HEK293 (cell line): Measurements from ENCODE around the gene HDAC8.
A peak's percentile ranks its signal among the peaks of the same experiment; 100 is the strongest.
"Not testable (repeated sequence)": the region's sequence is repeated elsewhere in the genome, so short reads cannot be mapped to it uniquely, and the experiment has no call there.

Source experiments
- CTCF ChIA-PET: fragments of 350-600 bp; formaldehyde crosslinking; extraction: SDS; loops from one replicate; lab custom pipeline; 2021; ENCODE audit warnings: antibody characterized with exemption; lab: Yijun Ruan, JAX
- POLR2A ChIA-PET: fragments of 300-600 bp; formaldehyde crosslinking; extraction: SDS; loops from one replicate; lab custom pipeline; 2020; ENCODE audit warnings: antibody characterized with exemption, inconsistent platforms; lab: Yijun Ruan, JAX
- H3K27ac ChIP-seq: fragments of 200-500 bp; sonication (Bioruptor generic); 2 replicates; pipeline ENCODE4 v1.5.1; 2014; ENCODE audit warnings: low read depth, low read length, control low read depth, inconsistent platforms; ENCODE audit errors: extremely low read depth
- H3K36me3 ChIP-seq, 2 experiments: fragments of 200-500 bp in 1 of 2; sonication (Bioruptor generic) in 1 of 2; 1 replicate in 1 of 2; 2 replicates in 1 of 2; pipeline ENCODE4 v1.5.1; 2014 to 2017; ENCODE audit warnings: inconsistent platforms in 2 of 2, low read length in 2 of 2; ENCODE audit not compliant: control insufficient read depth in 2 of 2, insufficient read depth in 1 of 2
- H3K4me1 ChIP-seq: fragments of 200-500 bp; sonication (Bioruptor generic); 2 replicates; pipeline ENCODE4 v1.5.1; 2014; ENCODE audit warnings: mild to moderate bottlenecking, low read length, inconsistent platforms; ENCODE audit not compliant: control insufficient read depth, insufficient read depth
- H3K4me3 ChIP-seq: 2 replicates; pipeline ENCODE4 v1.5.1; 2011; ENCODE audit warnings: low read depth, mild to moderate bottlenecking, control low read depth, low read length, moderate library complexity
- H3K9me3 ChIP-seq: fragments of 200-500 bp; sonication (Bioruptor generic); 2 replicates; pipeline ENCODE4 v1.5.1; 2014; ENCODE audit warnings: low read depth, low read length, inconsistent platforms; ENCODE audit not compliant: control insufficient read depth, insufficient read depth
- GLI2 ChIP-seq: fragments of 450-650 bp; formaldehyde crosslinking; IDR thresholded peaks from 2 replicates; pipeline ENCODE4; 2017; ENCODE audit warnings: missing biosample characterization, missing genetic modification characterization, low read depth, borderline replicate concordance
- GLI4 ChIP-seq: fragments of 450-650 bp; formaldehyde crosslinking; IDR thresholded peaks from 2 replicates; pipeline ENCODE4 v1.5.1; 2016; ENCODE audit warnings: missing biosample characterization, missing genetic modification characterization
- ZNF146 ChIP-seq: fragments of 450-650 bp; formaldehyde crosslinking; IDR thresholded peaks from 2 replicates; pipeline ENCODE4 v1.5.1; 2016; ENCODE audit warnings: missing biosample characterization, missing genetic modification characterization
- ZNF2 ChIP-seq: fragments of 450-650 bp; formaldehyde crosslinking; IDR thresholded peaks from 2 replicates; pipeline ENCODE4 v1.5.1; 2016; ENCODE audit warnings: missing biosample characterization, missing genetic modification characterization
- ZNF214 ChIP-seq: fragments of 450-650 bp; formaldehyde crosslinking; IDR thresholded peaks from 2 replicates; pipeline ENCODE4 v1.5.1; 2017; ENCODE audit warnings: missing biosample characterization, mild to moderate bottlenecking, missing genetic modification characterization, borderline replicate concordance
- ZNF280D ChIP-seq: fragments of 450-650 bp; formaldehyde crosslinking; IDR thresholded peaks from 2 replicates; pipeline ENCODE4 v1.5.1; 2016; ENCODE audit warnings: missing biosample characterization, missing genetic modification characterization
- ZNF37A ChIP-seq: fragments of 450-650 bp; IDR thresholded peaks from 2 replicates; pipeline ENCODE4 v1.5.1; 2018; ENCODE audit warnings: missing biosample characterization, missing genetic modification characterization
- ZNF404 ChIP-seq: fragments of 450-650 bp; formaldehyde crosslinking; IDR thresholded peaks from 2 replicates; pipeline ENCODE4 v1.5.1; 2017; ENCODE audit warnings: missing biosample characterization, missing genetic modification characterization
- ZNF521 ChIP-seq: fragments of 450-650 bp; formaldehyde crosslinking; IDR thresholded peaks from 2 replicates; pipeline ENCODE4 v1.5.1; 2017; ENCODE audit warnings: missing biosample characterization, mild to moderate bottlenecking, missing genetic modification characterization
- ZNF560 ChIP-seq: fragments of 450-650 bp; formaldehyde crosslinking; IDR thresholded peaks from 2 replicates; pipeline ENCODE4 v1.5.1; 2017; ENCODE audit warnings: missing biosample characterization, missing genetic modification characterization, borderline replicate concordance
- ZNF600 ChIP-seq: fragments of 450-650 bp; formaldehyde crosslinking; IDR thresholded peaks from 2 replicates; pipeline ENCODE4 v1.5.1; 2016; ENCODE audit warnings: missing biosample characterization, missing genetic modification characterization
- TF ChIP-seq, protein P1 (sequence below): fragments of 450-650 bp; formaldehyde crosslinking; IDR thresholded peaks from 2 replicates; pipeline ENCODE4 v1.5.1; 2016; ENCODE audit warnings: missing biosample characterization, missing genetic modification characterization
- TF ChIP-seq, protein P2 (sequence below): fragments of 450-650 bp; formaldehyde crosslinking; IDR thresholded peaks from 2 replicates; pipeline ENCODE4 v1.5.1; 2016; ENCODE audit warnings: missing biosample characterization, missing genetic modification characterization
- TF ChIP-seq, protein P3 (sequence below): fragments of 450-650 bp; formaldehyde crosslinking; IDR thresholded peaks from 2 replicates; pipeline ENCODE4 v1.5.1; 2016; ENCODE audit warnings: missing biosample characterization, missing genetic modification characterization, low read depth
- TF ChIP-seq, protein P4 (sequence below): fragments of 450-650 bp; formaldehyde crosslinking; IDR thresholded peaks from 2 replicates; pipeline ENCODE4 v1.5.1; 2016; ENCODE audit warnings: missing biosample characterization, missing genetic modification characterization

The HDAC8 gene

DNA sequence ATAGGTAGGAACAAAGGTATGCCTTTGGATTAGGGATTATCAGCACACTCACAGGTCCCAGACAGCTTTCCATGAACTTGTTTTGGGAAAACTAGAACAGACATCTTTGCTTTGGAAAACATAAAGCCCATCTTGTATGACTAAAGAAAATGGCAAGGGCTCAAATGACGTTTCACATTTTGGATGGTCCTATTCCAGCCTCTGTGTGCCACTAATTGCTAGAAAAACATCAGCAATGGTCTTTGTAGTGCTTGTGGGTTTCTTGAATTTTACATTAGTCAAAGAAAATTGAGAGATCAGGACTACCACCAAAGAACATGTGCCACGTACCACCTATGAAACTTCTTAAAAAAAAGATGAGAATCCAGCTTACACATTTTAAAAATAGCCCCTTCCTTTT lies 111.4 kb downstream of the HDAC8 start (continued):
- TF ChIP-seq, protein P1, sequence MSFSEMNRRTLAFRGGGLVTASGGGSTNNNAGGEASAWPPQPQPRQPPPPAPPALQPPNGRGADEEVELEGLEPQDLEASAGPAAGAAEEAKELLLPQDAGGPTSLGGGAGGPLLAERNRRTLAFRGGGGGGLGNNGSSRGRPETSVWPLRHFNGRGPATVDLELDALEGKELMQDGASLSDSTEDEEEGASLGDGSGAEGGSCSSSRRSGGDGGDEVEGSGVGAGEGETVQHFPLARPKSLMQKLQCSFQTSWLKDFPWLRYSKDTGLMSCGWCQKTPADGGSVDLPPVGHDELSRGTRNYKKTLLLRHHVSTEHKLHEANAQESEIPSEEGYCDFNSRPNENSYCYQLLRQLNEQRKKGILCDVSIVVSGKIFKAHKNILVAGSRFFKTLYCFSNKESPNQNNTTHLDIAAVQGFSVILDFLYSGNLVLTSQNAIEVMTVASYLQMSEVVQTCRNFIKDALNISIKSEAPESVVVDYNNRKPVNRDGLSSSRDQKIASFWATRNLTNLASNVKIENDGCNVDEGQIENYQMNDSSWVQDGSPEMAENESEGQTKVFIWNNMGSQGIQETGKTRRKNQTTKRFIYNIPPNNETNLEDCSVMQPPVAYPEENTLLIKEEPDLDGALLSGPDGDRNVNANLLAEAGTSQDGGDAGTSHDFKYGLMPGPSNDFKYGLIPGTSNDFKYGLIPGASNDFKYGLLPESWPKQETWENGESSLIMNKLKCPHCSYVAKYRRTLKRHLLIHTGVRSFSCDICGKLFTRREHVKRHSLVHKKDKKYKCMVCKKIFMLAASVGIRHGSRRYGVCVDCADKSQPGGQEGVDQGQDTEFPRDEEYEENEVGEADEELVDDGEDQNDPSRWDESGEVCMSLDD (tag by site-specific recombination), result no peak

DNA sequence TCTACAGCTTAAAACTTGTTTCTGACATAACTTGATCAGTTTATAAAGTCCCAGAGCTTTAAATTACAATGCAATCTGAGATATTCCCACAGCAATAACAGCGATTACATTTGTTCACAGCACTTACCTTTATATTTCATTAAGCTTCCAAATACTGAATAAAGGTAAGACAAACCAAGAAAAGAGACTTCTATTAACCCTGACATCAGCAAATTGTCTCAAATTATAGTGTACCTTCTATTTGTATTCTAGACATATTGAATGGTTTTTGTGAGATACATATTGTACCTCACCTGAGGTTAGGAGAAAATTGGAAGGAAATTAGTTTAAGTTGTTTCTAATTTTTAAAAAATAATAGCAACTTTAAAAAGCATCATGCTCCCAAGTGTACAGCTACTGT lies 111.9 kb downstream of the HDAC8 start:
- peaks cover 0 to 15% of the 10 kb centered on the region in 2 experiments; a peak in 2 of 3 replicates for H3K36me3 ChIP-seq
- ChIA-PET POLR2A (no interaction called here), CTCF (no interaction called here)
- TF ChIP-seq ZNF2 (tag by site-specific recombination) (no peak), ZNF214 (no peak), GLI2 (tag by site-specific recombination) (no peak), ZNF37A (tag by site-specific recombination) (no peak), ZNF404 (no peak), GLI4 (no peak), ZNF560 (no peak), ZNF521 (no peak), ZNF600 (tag by site-specific recombination) (no peak)
- TF ChIP-seq, protein P2, sequence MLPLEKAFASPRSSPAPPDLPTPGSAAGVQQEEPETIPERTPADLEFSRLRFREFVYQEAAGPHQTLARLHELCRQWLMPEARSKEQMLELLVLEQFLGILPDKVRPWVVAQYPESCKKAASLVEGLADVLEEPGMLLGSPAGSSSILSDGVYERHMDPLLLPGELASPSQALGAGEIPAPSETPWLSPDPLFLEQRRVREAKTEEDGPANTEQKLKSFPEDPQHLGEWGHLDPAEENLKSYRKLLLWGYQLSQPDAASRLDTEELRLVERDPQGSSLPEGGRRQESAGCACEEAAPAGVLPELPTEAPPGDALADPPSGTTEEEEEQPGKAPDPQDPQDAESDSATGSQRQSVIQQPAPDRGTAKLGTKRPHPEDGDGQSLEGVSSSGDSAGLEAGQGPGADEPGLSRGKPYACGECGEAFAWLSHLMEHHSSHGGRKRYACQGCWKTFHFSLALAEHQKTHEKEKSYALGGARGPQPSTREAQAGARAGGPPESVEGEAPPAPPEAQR (tag by site-specific recombination), result no peak
- TF ChIP-seq, protein P3, sequence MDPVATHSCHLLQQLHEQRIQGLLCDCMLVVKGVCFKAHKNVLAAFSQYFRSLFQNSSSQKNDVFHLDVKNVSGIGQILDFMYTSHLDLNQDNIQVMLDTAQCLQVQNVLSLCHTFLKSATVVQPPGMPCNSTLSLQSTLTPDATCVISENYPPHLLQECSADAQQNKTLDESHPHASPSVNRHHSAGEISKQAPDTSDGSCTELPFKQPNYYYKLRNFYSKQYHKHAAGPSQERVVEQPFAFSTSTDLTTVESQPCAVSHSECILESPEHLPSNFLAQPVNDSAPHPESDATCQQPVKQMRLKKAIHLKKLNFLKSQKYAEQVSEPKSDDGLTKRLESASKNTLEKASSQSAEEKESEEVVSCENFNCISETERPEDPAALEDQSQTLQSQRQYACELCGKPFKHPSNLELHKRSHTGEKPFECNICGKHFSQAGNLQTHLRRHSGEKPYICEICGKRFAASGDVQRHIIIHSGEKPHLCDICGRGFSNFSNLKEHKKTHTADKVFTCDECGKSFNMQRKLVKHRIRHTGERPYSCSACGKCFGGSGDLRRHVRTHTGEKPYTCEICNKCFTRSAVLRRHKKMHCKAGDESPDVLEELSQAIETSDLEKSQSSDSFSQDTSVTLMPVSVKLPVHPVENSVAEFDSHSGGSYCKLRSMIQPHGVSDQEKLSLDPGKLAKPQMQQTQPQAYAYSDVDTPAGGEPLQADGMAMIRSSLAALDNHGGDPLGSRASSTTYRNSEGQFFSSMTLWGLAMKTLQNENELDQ (tag by site-specific recombination), result no peak
- TF ChIP-seq, protein P4, sequence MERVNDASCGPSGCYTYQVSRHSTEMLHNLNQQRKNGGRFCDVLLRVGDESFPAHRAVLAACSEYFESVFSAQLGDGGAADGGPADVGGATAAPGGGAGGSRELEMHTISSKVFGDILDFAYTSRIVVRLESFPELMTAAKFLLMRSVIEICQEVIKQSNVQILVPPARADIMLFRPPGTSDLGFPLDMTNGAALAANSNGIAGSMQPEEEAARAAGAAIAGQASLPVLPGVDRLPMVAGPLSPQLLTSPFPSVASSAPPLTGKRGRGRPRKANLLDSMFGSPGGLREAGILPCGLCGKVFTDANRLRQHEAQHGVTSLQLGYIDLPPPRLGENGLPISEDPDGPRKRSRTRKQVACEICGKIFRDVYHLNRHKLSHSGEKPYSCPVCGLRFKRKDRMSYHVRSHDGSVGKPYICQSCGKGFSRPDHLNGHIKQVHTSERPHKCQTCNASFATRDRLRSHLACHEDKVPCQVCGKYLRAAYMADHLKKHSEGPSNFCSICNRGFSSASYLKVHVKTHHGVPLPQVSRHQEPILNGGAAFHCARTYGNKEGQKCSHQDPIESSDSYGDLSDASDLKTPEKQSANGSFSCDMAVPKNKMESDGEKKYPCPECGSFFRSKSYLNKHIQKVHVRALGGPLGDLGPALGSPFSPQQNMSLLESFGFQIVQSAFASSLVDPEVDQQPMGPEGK (tag by site-specific recombination), result no peak
- no peaks in the 10 kb centered on the region for H3K4me1 ChIP-seq
- H3K9me3 ChIP-seq, result no peaks in the 10 kb centered on the region
- H3K4me3 ChIP-seq, result no peak overlapping the region
- no peak overlapping the region for H3K27ac ChIP-seq

- H3K4me1 ChIP-seq, H3K4me3 ChIP-seq, H3K36me3 ChIP-seq, H3K9me3 ChIP-seq, H3K27ac ChIP-seq, CTCF ChIA-PET, POLR2A ChIA-PET: not testable (repeated sequence)
- TF ChIP-seq ZNF280D (tag by site-specific recombination) (peak; percentile 79; the same call in 1 of the 2 replicates), ZNF146 (tag by site-specific recombination) (peak; percentile 89)
These were observed 123.6 kb downstream of the HDAC8 start for GRCh38 chrX:72449034-72449433.

- H3K4me1 ChIP-seq, H3K9me3 ChIP-seq, CTCF ChIA-PET, H3K4me3 ChIP-seq, H3K27ac ChIP-seq, H3K36me3 ChIP-seq, POLR2A ChIA-PET: not testable (repeated sequence)
These were observed 131.9 kb downstream of the HDAC8 start for GRCh38 chrX:72440764-72441163.
